Stimulated activated naive CD8-positive, alpha-beta T cell treated with anti-CD3 and anti-CD28 coated beads, Interleukin-15, Interleukin-2, amounts not matched to agents 100 ng/mL and 50 ng/mL, for 24 hours (primary cell): ENCODE results near the gene KLHL17.
"Not testable (repeated sequence)": the region's sequence is repeated elsewhere in the genome, so short reads cannot be mapped to it uniquely, and the experiment has no call there.

Experiments used
- H3K27ac Mint-ChIP-seq: one replicate; pipeline ENCODE4 v1.8.0; 2021; ENCODE audit warnings: mild to moderate bottlenecking, mixed read lengths
- H3K27me3 Mint-ChIP-seq: one replicate; pipeline ENCODE4 v1.8.0; 2021; ENCODE audit warnings: mixed read lengths
- H3K36me3 Mint-ChIP-seq: one replicate; pipeline ENCODE4 v1.8.0; 2021; ENCODE audit warnings: low read depth, mixed read lengths
- H3K4me1 Mint-ChIP-seq: one replicate; pipeline ENCODE4 v1.8.0; 2021; ENCODE audit warnings: low read depth, mixed read lengths
- H3K4me3 Mint-ChIP-seq: one replicate; pipeline ENCODE4 v1.8.0; 2021; ENCODE audit warnings: mild to moderate bottlenecking, mixed read lengths
- H3K9me3 Mint-ChIP-seq: one replicate; pipeline ENCODE4 v1.8.0; 2021; ENCODE audit warnings: mixed read lengths

The KLHL17 gene

DNA sequence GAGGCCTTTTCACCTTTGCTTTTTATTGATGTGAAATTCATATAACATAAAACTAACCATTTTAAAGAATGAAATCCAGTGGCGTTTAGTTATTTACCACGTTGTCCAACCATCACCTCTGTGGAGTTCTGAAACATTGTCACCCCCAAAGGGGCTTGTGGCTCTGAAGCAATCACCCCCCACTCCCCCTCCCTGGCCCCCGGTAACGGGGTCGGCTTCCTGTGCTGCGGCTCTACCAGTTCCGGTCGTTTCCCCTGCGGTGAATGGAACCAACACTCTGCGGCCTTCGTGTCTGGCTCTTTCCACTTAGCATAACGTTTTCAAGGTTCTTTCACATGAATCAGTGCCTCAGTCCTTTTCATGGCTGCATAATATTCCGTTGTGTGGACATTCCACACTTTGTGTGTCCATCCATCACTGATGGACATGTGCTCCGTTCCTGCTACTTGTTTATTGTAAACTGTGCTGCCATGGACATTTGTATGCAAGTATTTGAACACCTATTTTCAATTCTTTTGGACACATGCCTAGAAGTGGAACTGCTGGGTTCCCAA lies 51.1 kb downstream of the KLHL17 start:
- Mint-ChIP-seq H3K27me3 (peaks cover 11% of the 10 kb centered on the region), H3K4me1 (peaks cover 37% of the 10 kb centered on the region), H3K27ac (no peak overlapping the region), H3K4me3 (no peak overlapping the region), H3K36me3 (peaks cover 5% of the 10 kb centered on the region), H3K9me3 (no peaks in the 10 kb centered on the region)

DNA sequence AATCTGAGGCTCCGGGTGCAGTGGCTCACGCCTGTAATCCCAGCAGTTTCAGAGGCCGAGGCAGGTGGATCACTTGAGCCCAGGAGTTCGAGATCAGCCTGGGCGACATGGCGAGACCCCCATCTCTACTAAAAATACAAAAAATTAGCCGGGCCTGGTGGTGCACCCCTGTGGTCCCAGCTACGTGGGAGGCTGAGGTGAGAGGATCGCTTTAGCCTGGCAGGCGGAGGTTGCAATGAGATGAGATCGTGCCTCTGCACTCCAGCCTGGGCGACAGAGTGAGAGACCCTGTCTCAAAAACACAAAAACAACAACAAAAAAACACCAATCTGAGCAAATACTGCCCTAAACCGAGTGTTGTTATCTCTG lies 52.3 kb downstream of the KLHL17 start:
- not testable (repeated sequence) for H3K36me3 Mint-ChIP-seq, H3K9me3 Mint-ChIP-seq, H3K27me3 Mint-ChIP-seq
- Mint-ChIP-seq H3K27ac (peak overlapping the region; percentile 98), H3K4me3 (peak overlapping the region; percentile 93), H3K4me1 (peaks cover 42% of the 10 kb centered on the region)

GRCh38 chr1:1013105-1013921 lies 52.9 kb downstream of the KLHL17 start, which contains the start of gene ISG15:
ISG15 (plus strand) TSS chr1:1013497; CDS start chr1:1013574, 77 bp downstream.
- no peaks in the 10 kb centered on the region for H3K9me3 Mint-ChIP-seq
- peak within 1 kb of the TSS; percentile 93 for H3K4me3 Mint-ChIP-seq
- peaks cover 42% of the 10 kb centered on the region for H3K4me1 Mint-ChIP-seq
- peak within 1 kb of the TSS; percentile 98 for H3K27ac Mint-ChIP-seq
- H3K36me3 Mint-ChIP-seq, result peaks cover 5% of the 10 kb centered on the region
- peaks cover 4% of the 10 kb centered on the region for H3K27me3 Mint-ChIP-seq

- Mint-ChIP-seq H3K4me1 (peaks cover 40% of the 10 kb centered on the region), H3K9me3 (no peaks in the 10 kb centered on the region), H3K4me3 (peak overlapping the region; percentile 93), H3K27ac (peak overlapping the region; percentile 98), H3K27me3 (peaks cover 1% of the 10 kb centered on the region), H3K36me3 (peaks cover 5% of the 10 kb centered on the region)
Observed at GRCh38 chr1:1013922-1014648, 53.7 kb downstream of the KLHL17 start.

- peaks cover 5% of the 10 kb centered on the region for H3K36me3 Mint-ChIP-seq
- peak overlapping the region; percentile 93 for H3K4me3 Mint-ChIP-seq
- H3K27ac Mint-ChIP-seq, result peak overlapping the region; percentile 98
- H3K27me3 Mint-ChIP-seq, result no peaks in the 10 kb centered on the region
- no peaks in the 10 kb centered on the region for H3K9me3 Mint-ChIP-seq
- peaks cover 39% of the 10 kb centered on the region for H3K4me1 Mint-ChIP-seq
Observed at GRCh38 chr1:1014799-1015681, 54.7 kb downstream of the KLHL17 start.
